Cardiac fibroblast (primary cell): Measurements from ENCODE around the gene CFTR.
A peak's percentile ranks its signal among the peaks of the same experiment; 100 is the strongest.
"Not testable (repeated sequence)": the region's sequence is repeated elsewhere in the genome, so short reads cannot be mapped to it uniquely, and the experiment has no call there.

Experiments
- DNase-seq, 2 donors: peaks; one replicate each; pipeline versions ENCODE4 v3.0.0 to v3.0.0-alpha.2; 2010; ENCODE audit warnings: low read depth in 2 of 2
- H3K4me3 ChIP-seq, 2 donors: replicated peaks in 1 of 2; 1 replicate in 1 of 2; 2 replicates in 1 of 2; pipeline ENCODE4 v1.5.1; 2011; ENCODE audit warnings: low read depth in 2 of 2, low read length in 2 of 2, mild to moderate bottlenecking in 2 of 2, moderate library complexity in 1 of 2
- TF ChIP-seq, protein P1 (sequence below): IDR thresholded peaks from one replicate; pipeline ENCODE4 v1.5.1; 2011; ENCODE audit warnings: low read depth, mild to moderate bottlenecking, low read length, inconsistent platforms

Gene CFTR

GRCh38 chr7:117458977-117459583 is 20.7 kb upstream of the CFTR start:
- no peak overlapping the region for H3K4me3 ChIP-seq
- TF ChIP-seq, protein P1, sequence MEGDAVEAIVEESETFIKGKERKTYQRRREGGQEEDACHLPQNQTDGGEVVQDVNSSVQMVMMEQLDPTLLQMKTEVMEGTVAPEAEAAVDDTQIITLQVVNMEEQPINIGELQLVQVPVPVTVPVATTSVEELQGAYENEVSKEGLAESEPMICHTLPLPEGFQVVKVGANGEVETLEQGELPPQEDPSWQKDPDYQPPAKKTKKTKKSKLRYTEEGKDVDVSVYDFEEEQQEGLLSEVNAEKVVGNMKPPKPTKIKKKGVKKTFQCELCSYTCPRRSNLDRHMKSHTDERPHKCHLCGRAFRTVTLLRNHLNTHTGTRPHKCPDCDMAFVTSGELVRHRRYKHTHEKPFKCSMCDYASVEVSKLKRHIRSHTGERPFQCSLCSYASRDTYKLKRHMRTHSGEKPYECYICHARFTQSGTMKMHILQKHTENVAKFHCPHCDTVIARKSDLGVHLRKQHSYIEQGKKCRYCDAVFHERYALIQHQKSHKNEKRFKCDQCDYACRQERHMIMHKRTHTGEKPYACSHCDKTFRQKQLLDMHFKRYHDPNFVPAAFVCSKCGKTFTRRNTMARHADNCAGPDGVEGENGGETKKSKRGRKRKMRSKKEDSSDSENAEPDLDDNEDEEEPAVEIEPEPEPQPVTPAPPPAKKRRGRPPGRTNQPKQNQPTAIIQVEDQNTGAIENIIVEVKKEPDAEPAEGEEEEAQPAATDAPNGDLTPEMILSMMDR, result peak; percentile 60
- peak; percentile 56 to 57 for DNase-seq

DNA sequence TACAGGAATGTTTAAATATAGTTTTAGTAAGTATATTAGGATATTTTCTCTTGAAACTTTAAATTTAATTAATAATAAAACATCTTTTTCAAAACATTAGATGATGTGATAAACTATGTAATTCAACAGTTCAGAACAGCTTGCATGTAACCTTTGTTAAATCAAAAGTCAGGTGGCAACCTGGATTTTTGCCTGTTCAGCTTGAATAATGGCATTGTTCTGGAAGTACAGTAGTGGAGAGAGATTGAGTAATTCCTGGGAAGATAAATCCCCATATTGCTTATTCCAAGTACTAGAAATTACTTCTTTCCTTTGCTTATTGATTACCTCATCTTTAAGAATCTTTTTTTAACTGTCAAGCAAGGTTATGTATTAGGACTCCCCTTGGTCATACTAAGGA is 20.1 kb upstream of the CFTR start:
- H3K4me3 ChIP-seq, result no peak overlapping the region
- TF ChIP-seq, protein P1, result no peak
- DNase-seq, result peak in 1 of 2 donors; percentile 3

DNA sequence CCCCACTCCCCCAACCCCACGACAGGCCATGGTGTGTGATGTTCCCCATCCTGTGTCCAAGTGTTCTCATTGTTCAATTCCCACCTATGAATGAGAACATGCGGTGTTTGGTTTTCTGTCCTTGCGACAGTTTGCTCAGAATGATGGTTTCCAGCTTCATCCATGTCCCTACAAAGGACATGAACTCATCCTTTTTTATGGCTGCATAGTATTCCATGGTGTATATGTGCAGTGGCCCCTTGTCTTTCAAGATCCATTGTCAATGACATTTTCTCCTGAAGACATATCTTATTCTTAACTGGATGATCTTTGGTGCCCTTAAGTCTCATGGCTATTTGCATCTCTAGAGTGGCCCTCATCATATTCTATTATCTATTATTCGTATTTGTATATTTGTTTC is 19.0 kb upstream of the CFTR start:
- H3K4me3 ChIP-seq, DNase-seq: not testable (repeated sequence)

GRCh38 chr7:117468174-117468573 is 11.7 kb upstream of the CFTR start:
- no peak for DNase-seq
- TF ChIP-seq, protein P1, result no peak
- H3K4me3 ChIP-seq, result no peak overlapping the region

GRCh38 chr7:117470777-117471176 is 9.0 kb upstream of the CFTR start:
- no peak overlapping the region for H3K4me3 ChIP-seq
- no peak for DNase-seq
- TF ChIP-seq, protein P1, result no peak

DNA sequence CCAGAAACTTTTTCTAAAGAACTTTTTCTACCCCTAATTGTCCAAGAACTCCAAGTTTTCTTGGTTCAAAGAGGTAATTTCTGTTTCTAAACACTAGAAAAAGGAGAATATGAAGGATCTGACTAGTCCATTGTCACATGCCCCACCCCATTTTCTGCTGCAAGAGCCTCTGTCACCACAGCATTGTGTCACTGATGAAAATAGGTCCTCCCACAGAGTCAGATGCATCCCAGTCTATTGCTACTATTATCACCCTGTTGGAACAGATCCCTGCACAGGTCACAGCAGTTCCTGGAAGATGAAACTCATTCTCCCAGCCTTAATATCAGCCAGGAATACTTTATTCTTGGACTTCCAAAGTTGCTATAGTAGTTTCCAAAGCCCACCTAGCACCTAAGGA is 7.5 kb upstream of the CFTR start:
- TF ChIP-seq, protein P1, result no peak

GRCh38 chr7:117476557-117477215 is 3.1 kb upstream of the CFTR start:
- H3K4me3 ChIP-seq, result no peak overlapping the region
- no peak for DNase-seq
- TF ChIP-seq, protein P1, result no peak

More for the DNA sequence above, 7.5 kb upstream of the CFTR start:
- DNase-seq, result no peak
- no peak overlapping the region for H3K4me3 ChIP-seq
